Skin of body (tissue), 3 donors: ENCODE results near the gene SEPTIN6. TPM values are rescaled to one million over a fixed set of nuclear protein-coding genes. Genes with fewer than 3 reads are reported as not detected.

Experiments
- DNase-seq: peaks from one replicate; lab custom pipeline; 2025; lab: John Stamatoyannopoulos, UW
- small RNA-seq: library from RNA; depleted of rRNA; stranded (forward); fragments of <200 nt; gene quantifications from one replicate; pipeline ENCODE3, GENCODE V24; 2014; ENCODE audit warnings: low replicate concordance
- total RNA-seq: library from RNA; depleted of rRNA; stranded (reverse); fragments of >200 nt; gene quantifications from one replicate; pipeline ENCODE4 v1.2.3, GENCODE V29; 2014

Gene SEPTIN6
- total RNA-seq, 1 donor from 2014 or later = 17.2 TPM

GRCh38 chrX:119648421-119648775, 44.6 kb downstream of the SEPTIN6 start:
- DNase-seq = no peak

DNA sequence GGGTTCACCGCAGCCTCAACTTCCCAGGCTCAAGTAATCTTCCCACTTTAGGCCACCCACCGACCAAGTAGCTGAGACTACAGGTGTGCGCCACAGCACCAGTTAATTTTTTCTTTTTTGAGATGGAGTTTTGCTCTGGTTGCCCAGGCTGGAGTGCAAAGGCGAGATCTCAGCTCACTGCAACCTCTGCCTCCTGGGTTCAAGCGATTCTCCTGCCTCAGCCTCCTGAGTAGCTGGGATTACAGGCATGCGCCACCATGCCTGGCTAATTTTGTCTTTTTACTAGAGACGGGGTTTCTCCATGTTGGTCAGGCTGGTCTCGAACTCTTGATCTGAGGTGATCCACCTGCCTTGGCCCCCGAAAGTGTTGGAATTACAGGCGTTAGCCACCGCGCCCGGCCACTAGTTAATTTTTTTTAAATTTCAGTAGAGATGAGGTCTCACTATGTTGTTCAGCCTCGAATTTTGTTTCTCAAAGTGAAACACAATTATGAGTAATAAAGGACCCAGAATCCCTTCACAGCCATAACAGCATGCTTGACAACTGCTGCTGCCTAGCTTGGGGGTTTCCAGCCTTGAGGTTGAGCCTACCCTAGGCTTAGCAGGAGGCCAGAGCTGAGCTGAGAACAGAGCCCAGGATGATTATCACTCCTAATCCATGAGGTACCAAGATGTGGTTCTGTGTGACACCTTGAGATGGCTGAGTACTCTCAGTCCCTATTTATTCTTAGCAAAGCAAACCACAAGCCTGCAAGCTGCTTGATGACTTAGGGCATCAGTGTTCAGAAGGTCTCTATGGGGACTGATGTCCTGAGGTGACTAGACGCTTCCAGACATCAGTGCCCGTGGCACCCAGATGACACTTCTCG, 45.2 kb downstream of the SEPTIN6 start:
- no peak for DNase-seq

DNA sequence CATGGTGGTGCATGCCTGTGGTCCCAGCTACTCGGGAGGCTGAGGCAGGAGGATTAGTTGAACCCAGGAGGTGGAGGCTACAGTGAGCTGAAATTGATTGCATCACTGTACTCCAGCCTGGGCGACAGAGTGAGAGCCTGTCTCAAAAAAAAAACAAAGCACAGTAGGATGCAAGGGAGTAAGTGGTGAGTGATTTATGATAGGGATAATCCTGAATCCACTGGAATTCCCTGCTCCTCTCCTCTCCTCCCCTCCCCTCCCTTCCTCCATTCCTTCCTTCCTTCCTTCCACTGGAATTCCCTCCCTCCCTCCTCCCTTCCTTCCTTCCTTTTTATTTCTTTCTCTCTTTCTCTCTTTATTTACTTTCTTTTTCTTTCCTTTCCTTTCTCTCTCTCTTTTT, 45.9 kb downstream of the SEPTIN6 start:
- no peak for DNase-seq

DNA sequence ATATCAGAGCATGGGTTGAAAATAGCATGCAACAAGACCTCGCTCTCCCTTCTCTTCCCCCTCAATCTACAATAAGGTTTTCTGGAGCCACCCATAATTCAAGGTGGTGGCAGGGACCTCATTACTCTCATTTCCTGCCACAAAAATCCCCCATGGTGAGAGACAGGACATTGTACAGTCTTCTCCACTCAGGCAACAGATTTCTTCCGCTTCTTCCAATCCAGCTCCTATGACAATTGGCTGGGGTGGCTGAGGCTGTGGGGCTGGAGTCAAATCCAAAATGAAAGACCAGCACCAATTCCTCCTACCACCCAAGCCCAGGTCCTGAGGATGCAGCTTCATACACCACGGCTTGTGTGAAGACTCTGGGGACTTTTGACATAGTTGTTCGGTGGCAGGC, 46.5 kb downstream of the SEPTIN6 start:
- no peak for DNase-seq

- DNase-seq = no peak
Observed at GRCh38 chrX:119643696-119644095, 49.3 kb downstream of the SEPTIN6 start.

Small RNA genes lying within 50 kb of the gene (small RNA-seq; reads per million reads assigned to genes)
- 1.2 reads per million, percentile 81 among the genes with 10 or more reads in this experiment for gene MIR766

Other genes starting within 250 kb of the SEPTIN6 start
- gene SLC25A5, start 224.7 kb downstream of the SEPTIN6 start, total RNA-seq = 114 TPM
- gene STEEP1, start 127.8 kb downstream of the SEPTIN6 start, total RNA-seq = 34.3 TPM
- 31.0 TPM for gene UBE2A, start 118.6 kb downstream of the SEPTIN6 start, total RNA-seq
- gene NKRF, start 86.7 kb downstream of the SEPTIN6 start, total RNA-seq = 8.1 TPM
- 0.79 TPM for gene SOWAHD, start 65.4 kb upstream of the SEPTIN6 start, total RNA-seq
- gene RPL39, start 98.5 kb upstream of the SEPTIN6 start, total RNA-seq = 2,477 TPM
- gene UPF3B, start 159.8 kb upstream of the SEPTIN6 start, total RNA-seq = 4.6 TPM
- gene RNF113A, start 178.6 kb upstream of the SEPTIN6 start, total RNA-seq = 9.0 TPM
- gene NDUFA1, start 178.7 kb upstream of the SEPTIN6 start, total RNA-seq = 51.3 TPM
- not detected for gene AKAP14, start 202.7 kb upstream of the SEPTIN6 start, total RNA-seq